Aorta (tissue), 5 donors: ENCODE results near the gene OPRL1. TPM values are rescaled to one million over a fixed set of nuclear protein-coding genes. Genes with fewer than 3 reads are reported as not detected.

Experiments used
- ATAC-seq: fragments of 200-7000 bp; cut with Tn5 transposase; one replicate; pipeline ENCODE4 v1.9.1; 2022; ENCODE audit warnings: moderate library complexity; ENCODE audit not compliant: low FRiP score
- DNase-seq, 2 donors: peaks; one replicate each; pipeline ENCODE4 v3.0.0-alpha.2; 2020
- H3K27ac ChIP-seq, 2 donors: one replicate each; pipeline ENCODE4 v1.5.1; 2013; ENCODE audit warnings: low read length in 2 of 2, mild to moderate bottlenecking in 2 of 2, moderate library complexity in 2 of 2, control low read depth in 1 of 2, inconsistent platforms in 1 of 2, low read depth in 1 of 2
- H3K27me3 ChIP-seq, 2 donors: one replicate each; pipeline ENCODE4 v1.6.1; 2013; ENCODE audit warnings: control low read depth in 1 of 2, low read length in 1 of 2, mild to moderate bottlenecking in 1 of 2, moderate library complexity in 1 of 2; ENCODE audit not compliant: insufficient read depth in 2 of 2, control insufficient read depth in 1 of 2
- H3K36me3 ChIP-seq, 2 donors: one replicate each; pipeline ENCODE4 v1.6.1; 2013; ENCODE audit warnings: control low read depth in 1 of 2, low read length in 1 of 2, mild to moderate bottlenecking in 1 of 2; ENCODE audit not compliant: insufficient read depth in 2 of 2, control insufficient read depth in 1 of 2
- H3K4me1 ChIP-seq, 2 donors: one replicate each; pipeline ENCODE4 v1.6.1; 2013; ENCODE audit warnings: low read length in 2 of 2, control low read depth in 1 of 2, mild to moderate bottlenecking in 1 of 2, moderate library complexity in 1 of 2; ENCODE audit not compliant: insufficient read depth in 2 of 2, control insufficient read depth in 1 of 2
- H3K4me3 ChIP-seq, 2 donors: one replicate each; pipeline ENCODE4 v1.5.1; 2013; ENCODE audit warnings: low read length in 2 of 2, control low read depth in 1 of 2, mild to moderate bottlenecking in 1 of 2
- H3K9me3 ChIP-seq: one replicate; pipeline ENCODE4 v1.6.1; 2013; ENCODE audit warnings: mild to moderate bottlenecking, low read length; ENCODE audit not compliant: control insufficient read depth
- WGBS, 2 donors: extraction: QIAGEN DNeasy Blood & Tissue Kit; methylation state at CpG; one replicate each; pipeline ENCODE4 v1.1.7; 2013; 5-methylcytosine and 5-hydroxymethylcytosine counted together
- intact Hi-C, 2 donors: fragments of 100-400 bp; cut with DNase I; formaldehyde crosslinking; loops; one replicate each; pipeline versions ENCODE4 v1.14.2 to v1.15.0; 2022
- polyA plus RNA-seq, 2 donors: library from polyadenylated mRNA; stranded (reverse); fragments of 200-250 nt; gene quantifications; one replicate each; pipeline ENCODE4 v1.2.3, GENCODE V29; 2013
- total RNA-seq, 2 donors: library from RNA; stranded (reverse); fragmentation: NEBNext Ultra II Directional; extraction: Animal tissue kit (Norgen Biotek cat#: 25700); gene quantifications; one replicate each; pipeline ENCODE4 v1.2.1, GENCODE V29; 2021
- donor health status: healthy with polysubstance abuse.
- donor health status: Bipolar disorder and iron deficiency.
- donor health status: DM: no; HTN: no; CAD: no.
- donor health status: DM: no; HTN: no; CAD: no.
- donor health status: DM: yes; HTN: yes; CAD: no.

Gene OPRL1
- total and polyA plus RNA-seq, 4 donors: 0.72 to 2.9 (median 0.95) TPM

DNA sequence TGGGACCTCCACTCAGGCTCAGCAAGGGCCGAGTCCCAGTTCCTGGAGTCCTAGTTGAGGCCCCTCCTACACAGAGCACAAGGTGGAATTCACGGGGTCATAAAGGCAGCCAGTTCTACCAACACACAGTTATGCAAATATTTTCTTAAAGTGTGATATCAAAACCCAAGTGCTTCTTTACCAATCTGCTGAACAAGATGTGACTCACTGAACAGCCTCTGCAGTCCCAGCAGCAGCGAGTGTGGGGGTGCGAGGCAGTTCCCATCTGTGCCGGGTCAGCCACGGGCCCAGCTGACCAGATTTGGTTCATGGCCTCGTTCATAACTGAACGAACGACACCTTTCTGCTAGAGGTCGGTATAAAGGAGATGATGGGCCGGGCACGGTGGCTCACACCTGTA, 21.3 kb upstream of the OPRL1 start:
- ATAC-seq (no peak), DNase-seq (no peak)
- intact Hi-C loops: no loop called here
- H3K9me3 ChIP-seq: no peaks in the 10 kb centered on the region
- no peaks in the 10 kb centered on the region for H3K4me1 ChIP-seq
- H3K27me3 ChIP-seq: no peaks in the 10 kb centered on the region
- H3K36me3 ChIP-seq: no peaks in the 10 kb centered on the region
- H3K4me3 ChIP-seq: no peak overlapping the region
- no peak overlapping the region for H3K27ac ChIP-seq
- WGBS, 2 donors: 79 to 88% methylated on average over 12 of the region's 12 CpGs

DNA sequence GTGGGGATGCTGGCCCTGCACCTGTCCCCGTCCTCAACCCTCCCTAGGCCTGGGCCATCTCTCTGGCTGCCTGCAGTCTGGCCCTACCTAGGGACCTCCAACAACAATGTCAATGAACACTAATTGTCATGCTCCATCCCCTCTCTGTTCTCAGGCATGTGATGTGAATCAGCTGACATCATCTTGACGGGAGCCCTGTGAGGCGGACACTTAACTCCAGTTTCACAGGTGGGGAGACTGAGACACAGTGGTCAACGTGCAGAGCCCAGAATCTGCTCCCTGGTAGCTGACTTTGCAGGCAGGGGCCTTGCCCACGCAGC, 17.6 kb upstream of the OPRL1 start:
- Histone ChIP-seq H3K27me3 (no peaks in the 10 kb centered on the region), H3K4me3 (no peak overlapping the region), H3K36me3 (no peaks in the 10 kb centered on the region), H3K9me3 (no peaks in the 10 kb centered on the region), H3K27ac (no peak overlapping the region), H3K4me1 (no peaks in the 10 kb centered on the region)
- ATAC-seq (no peak), DNase-seq (no peak)
- WGBS, 2 donors: 49 to 57% methylated on average over 5 of the region's 5 CpGs
- intact Hi-C loops: loop anchor here in 1 of 2 donors (2.0 kb wide), 1 partner anchor 81 kb away; the partner anchor contains the start of gene PRPF6

DNA sequence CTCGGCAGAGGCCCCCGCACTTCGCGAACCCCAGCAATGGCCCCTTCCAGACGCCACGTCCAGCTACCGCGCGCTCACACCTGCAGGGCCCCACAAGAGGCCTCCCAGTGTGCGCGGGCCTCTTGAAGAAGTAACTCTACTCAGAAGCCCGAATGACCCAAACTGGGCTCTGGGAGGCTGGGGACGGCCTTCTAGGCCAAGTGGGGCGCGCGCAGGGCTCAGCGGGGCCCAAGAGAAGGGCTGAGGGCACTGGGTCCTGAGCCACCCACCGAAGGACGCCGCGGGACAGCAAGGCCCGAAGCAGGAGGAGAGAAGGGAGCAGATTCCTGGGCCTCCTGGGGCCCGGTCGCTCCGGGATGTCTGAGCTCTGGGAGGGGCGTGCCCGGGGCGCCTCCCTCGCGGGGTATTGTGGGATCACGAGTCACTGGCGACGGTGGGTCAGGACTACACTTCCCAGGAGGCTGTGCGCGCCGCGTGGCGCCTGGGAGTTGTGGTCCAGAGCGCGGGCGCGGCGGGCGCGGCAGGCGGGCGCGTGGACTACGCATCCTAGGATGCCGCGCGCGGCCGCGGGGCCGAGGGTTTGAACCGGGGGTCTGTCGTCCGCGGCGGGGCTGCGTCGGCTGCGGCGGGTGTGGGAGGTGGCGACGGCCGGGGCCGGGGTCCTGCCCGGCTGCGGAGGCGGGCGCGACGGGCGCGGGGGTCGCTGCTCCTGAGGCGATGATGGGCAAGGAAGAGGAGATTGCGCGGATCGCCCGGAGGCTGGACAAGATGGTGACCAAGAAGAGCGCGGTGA, 17.1 kb upstream of the OPRL1 start, which contains the start of gene TCEA2:
TSS of gene TCEA2 (plus strand) at position 603 of the 793 bp plus-strand sequence. CDS start at position 718, 115 bp downstream.
- intact Hi-C loops: loop anchor here in 1 of 2 donors (2.0 kb wide), 1 partner anchor 82 kb away; the partner anchor contains the start of gene PRPF6
- H3K27me3 ChIP-seq: no peaks in the 10 kb centered on the region
- H3K36me3 ChIP-seq: no peaks in the 10 kb centered on the region
- 4 to 5% methylated on average over 61 to 85 of the region's 85 CpGs for WGBS, 2 donors
- ATAC-seq (peak; percentile 96), DNase-seq (peak; percentile 99)
- peak within 1 kb of the TSS; percentile 74 to 79 for H3K4me3 ChIP-seq
- no peaks in the 10 kb centered on the region for H3K9me3 ChIP-seq
- H3K4me1 ChIP-seq: no peaks in the 10 kb centered on the region
- peak within 1 kb of the TSS; percentile 31 to 35 for H3K27ac ChIP-seq

DNA sequence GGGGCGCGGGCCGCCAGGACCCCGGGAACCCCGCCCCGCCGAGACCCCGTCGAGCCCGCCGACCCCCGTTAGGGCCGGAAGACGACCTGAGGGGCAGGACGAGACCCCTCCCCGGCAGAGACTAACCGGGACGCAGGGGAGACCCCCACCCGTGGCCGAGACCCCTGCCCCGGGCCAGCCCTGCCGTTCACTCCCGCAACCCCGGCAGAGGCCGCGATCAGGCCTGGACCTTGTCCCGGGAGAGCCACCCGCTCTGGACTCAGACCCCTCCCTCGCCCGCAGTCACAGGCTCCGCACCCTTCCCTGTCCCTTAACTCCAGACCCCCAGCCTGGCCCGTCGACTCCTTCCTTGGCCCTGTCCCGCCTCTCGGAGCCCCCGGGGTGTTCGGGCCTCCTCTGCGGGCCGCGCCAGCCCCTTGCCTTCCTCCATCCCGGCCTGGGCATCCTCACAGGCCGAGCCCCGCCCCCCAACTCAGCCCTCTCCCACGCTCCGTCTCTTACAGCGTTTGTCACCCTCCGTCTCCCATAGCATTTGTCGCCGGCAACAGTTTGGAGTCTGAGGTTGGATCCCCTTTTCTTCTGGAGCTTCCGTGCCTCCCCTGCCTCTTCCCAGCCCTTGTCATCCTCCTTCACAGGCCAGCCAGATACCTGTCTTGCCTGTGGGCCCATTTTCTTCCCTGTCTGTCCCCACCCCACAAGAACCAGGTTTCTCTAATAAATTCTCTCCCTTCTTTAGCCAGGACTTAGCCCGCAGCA, 16.3 kb upstream of the OPRL1 start:
- WGBS, 2 donors: 0 to 1% methylated on average over 37 to 51 of the region's 51 CpGs
- peak overlapping the region; percentile 16 to 31 for H3K27ac ChIP-seq
- DNase-seq: no peak
- no peaks in the 10 kb centered on the region for H3K36me3 ChIP-seq
- H3K4me1 ChIP-seq: no peaks in the 10 kb centered on the region
- peak overlapping the region; percentile 74 to 79 for H3K4me3 ChIP-seq
- no peaks in the 10 kb centered on the region for H3K27me3 ChIP-seq
- ATAC-seq: peak; percentile 17
- H3K9me3 ChIP-seq: no peaks in the 10 kb centered on the region
- intact Hi-C loops: loop anchor here in 1 of 2 donors (2.0 kb wide), 1 partner anchor 83 kb away; the partner anchor contains the start of gene PRPF6

DNA sequence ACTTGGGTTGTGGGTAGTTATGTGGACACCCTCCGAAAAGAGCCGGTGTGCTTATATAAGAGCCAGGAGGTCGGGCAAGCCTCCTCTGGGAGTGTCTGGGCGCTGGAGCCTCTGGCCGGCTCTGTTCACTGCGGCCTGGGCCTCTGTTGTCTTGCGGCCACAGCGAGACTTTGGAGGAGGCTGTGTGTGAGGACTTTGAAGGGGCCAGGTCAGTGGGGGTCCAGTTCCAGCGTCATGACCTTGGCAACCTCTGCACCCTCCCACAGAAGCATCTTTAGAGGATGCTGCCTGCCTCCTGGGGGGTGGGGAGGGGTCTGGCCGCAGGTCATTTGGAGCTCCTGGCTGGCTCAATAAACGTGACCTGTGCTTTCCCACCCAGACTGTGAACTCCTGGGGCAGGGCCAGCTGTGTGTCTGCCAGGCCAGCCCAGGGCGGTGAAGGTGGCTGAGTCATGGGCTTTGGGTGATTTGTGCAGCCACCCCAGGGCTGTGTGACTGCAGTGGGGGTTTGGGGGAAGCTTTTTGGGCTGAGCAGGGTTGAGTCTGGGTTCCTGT, 15.7 kb upstream of the OPRL1 start:
- H3K27ac ChIP-seq: peak overlapping the region in 1 of 2 donors; percentile 9
- peak overlapping the region; percentile 74 to 79 for H3K4me3 ChIP-seq
- WGBS, 2 donors: 4 to 8% methylated on average over 12 of the region's 12 CpGs
- ATAC-seq: no peak
- no peaks in the 10 kb centered on the region for H3K36me3 ChIP-seq
- no peaks in the 10 kb centered on the region for H3K27me3 ChIP-seq
- peak in 1 of 2 donors; percentile 87 for DNase-seq
- H3K4me1 ChIP-seq: no peaks in the 10 kb centered on the region
- intact Hi-C loops: no loop called here
- H3K9me3 ChIP-seq: no peaks in the 10 kb centered on the region

DNA sequence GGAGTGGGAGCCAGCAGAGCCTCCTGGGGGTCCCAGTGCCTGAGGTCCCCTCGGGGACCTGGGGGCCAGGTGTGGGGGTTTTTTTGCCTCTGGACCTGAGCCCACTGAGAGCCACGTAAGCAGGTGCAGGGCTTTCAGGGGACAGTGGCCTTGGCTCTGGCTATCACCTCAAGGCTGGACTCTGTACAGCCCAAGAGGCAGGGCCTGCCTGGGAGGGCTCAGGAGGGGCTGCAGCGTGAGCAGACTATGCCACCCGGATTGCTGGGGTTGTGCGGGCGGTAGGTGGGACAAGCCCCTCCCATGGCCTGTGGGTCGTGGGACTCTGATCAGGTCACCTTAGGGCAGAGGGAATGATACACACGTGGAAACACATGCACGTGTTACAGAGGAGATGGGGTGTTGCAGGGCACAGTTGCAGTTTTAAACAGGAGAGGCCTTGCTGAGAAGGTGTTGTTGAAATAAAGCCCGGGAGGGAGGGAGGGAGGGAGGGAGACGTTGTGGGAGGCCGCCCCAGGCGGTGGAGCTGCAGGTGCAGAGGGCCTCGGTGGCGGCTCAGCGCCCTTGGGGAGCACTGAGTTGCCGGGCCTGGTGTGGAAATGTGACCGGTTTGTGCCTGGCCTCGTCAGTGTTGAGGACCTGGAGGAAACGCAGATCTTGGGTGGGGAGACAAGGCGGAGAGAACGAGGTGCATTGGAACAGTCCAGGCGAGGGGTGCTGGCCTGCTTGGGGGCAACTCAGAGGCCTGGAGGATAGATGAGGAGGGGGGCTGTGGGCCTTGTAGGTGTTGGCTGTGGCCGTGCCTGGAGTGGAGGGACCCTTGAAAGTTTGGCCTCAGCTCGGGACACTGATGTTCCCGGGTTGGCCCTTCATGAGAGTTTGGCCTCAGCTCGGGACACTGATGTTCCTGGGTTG, 14.6 kb upstream of the OPRL1 start:
- Histone ChIP-seq H3K9me3 (no peaks in the 10 kb centered on the region), H3K4me1 (no peaks in the 10 kb centered on the region), H3K27me3 (no peaks in the 10 kb centered on the region), H3K4me3 (no peak overlapping the region), H3K36me3 (no peaks in the 10 kb centered on the region), H3K27ac (no peak overlapping the region)
- intact Hi-C loops: no loop called here
- DNase-seq (no peak), ATAC-seq (no peak)
- 63 to 65% methylated on average over 27 of the region's 27 CpGs for WGBS, 2 donors

DNA sequence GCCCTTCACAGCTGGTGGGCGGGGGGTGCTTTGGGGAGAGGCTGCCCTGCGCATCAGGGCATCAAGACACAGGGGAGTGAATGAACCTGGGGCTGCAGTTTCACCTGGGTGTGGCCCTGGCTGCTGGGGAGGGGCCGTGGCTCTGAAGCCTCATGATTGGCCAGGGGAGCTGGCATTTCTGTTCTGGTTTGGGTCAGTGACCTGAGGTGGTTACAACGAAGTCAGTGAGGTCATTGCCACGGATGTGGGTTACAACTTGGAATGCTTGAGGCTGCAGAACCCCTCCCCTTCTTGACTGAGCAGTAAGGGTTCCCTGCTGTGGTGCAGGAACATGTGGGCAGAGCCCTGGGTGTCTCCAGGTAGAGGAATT, 13.9 kb upstream of the OPRL1 start:
- H3K27ac ChIP-seq: no peak overlapping the region
- ATAC-seq (no peak), DNase-seq (no peak)
- intact Hi-C loops: no loop called here
- 61 to 63% methylated on average over 5 of the region's 5 CpGs for WGBS, 2 donors
- H3K36me3 ChIP-seq: no peaks in the 10 kb centered on the region
- H3K9me3 ChIP-seq: no peaks in the 10 kb centered on the region
- H3K27me3 ChIP-seq: no peaks in the 10 kb centered on the region
- no peaks in the 10 kb centered on the region for H3K4me1 ChIP-seq
- H3K4me3 ChIP-seq: no peak overlapping the region

DNA sequence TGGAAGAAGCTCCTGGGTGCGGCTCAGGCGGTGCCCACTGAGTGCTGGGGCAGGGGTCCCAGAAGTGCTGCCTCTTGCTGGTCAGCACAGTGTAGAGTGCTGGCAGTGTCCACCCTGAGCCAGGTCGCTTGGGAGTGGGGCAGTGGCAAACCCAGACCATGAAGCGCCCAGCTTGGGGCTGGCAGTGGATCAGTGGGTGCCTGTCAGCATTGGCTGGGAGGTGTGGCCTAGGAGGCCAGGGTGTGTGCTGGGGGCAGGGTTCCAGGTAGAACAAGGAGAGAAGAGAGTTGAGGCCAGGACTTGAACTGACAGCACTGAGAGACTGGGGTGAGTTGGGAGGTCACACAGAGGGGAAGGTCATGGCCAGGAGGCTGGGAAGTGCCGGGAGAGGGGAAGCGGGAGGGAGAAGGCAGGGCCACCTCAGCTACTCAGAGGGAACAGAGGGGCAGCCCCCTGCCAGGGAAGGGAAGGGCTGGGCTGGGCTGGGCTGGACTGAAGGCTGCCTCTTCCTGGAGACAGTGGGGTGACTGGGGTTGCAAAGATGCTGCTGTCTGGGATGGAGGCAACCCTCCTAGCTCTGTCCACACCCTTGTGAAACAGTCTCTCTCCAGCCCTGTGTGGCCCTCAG, 12.8 kb upstream of the OPRL1 start:
- no peak overlapping the region for H3K27ac ChIP-seq
- H3K9me3 ChIP-seq: no peaks in the 10 kb centered on the region
- DNase-seq (no peak), ATAC-seq (no peak)
- H3K36me3 ChIP-seq: no peaks in the 10 kb centered on the region
- WGBS, 2 donors: 84 to 90% methylated on average over 6 of the region's 6 CpGs
- H3K27me3 ChIP-seq: no peaks in the 10 kb centered on the region
- intact Hi-C loops: no loop called here
- H3K4me1 ChIP-seq: no peaks in the 10 kb centered on the region
- H3K4me3 ChIP-seq: no peak overlapping the region
